HG03575 (cell line): ENCODE measurements around the gene LAIR1.
"Not testable (repeated sequence)": the region's sequence is repeated elsewhere in the genome, so short reads cannot be mapped to it uniquely, and the experiment has no call there.

ENCODE experiments used
- ATAC-seq: cut with Tn5 transposase; IDR thresholded peaks from one replicate; pipeline ENCODE4 v1.9.1; 2021; ENCODE audit not compliant: unreplicated experiment, insufficient number of reproducible peaks, low FRiP score; ENCODE audit errors: extremely low read depth

LAIR1 gene

DNA sequence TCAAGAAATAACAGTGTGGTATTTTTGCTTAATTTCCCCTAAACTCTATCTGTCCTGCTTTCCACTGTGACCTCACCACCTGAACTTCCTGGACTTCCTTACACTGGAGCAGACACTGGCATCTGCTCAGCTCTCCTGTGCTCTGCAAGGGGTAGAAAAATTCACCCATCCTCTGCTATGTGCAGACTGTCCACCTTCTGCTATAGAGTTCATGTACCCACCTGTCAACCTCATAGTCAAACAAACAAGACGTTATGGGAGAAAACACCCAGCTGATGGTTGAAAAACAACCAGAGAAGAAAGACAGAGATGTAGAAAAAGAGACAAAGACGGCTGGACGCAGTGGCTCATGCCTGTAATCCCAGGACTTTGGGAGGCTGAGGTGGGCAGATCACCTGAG is 12.2 kb downstream of the LAIR1 start:
- no peak for ATAC-seq

DNA sequence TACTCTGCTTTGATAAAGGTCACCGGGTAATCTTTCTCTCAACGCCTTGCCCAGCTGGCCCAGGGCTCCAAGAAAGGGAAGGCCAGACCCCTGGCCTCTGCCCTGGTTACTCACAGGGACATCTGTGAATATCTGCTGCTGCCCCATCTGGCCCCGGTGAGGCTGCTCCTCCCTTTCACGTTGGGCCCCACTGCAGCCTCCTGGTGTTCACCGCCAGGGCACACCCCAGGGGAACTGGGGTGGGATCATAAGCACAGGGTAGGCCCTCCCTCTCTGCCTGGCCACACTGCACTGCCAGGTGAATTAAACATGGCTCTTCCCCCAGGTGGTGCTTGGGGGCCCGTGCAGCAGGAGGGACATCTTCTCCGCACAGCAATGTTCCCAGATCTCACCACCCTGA is 12.7 kb downstream of the LAIR1 start:
- ATAC-seq: no peak

- no peak for ATAC-seq
Observed at GRCh38 chr19:54351474-54351873, 13.3 kb downstream of the LAIR1 start.

- no peak for ATAC-seq
Observed at GRCh38 chr19:54345938-54346386, 18.8 kb downstream of the LAIR1 start.

- no peak for ATAC-seq
Observed at GRCh38 chr19:54343868-54344267, 20.9 kb downstream of the LAIR1 start.

- ATAC-seq: no peak
Observed at GRCh38 chr19:54341295-54341694, 23.4 kb downstream of the LAIR1 start.

DNA sequence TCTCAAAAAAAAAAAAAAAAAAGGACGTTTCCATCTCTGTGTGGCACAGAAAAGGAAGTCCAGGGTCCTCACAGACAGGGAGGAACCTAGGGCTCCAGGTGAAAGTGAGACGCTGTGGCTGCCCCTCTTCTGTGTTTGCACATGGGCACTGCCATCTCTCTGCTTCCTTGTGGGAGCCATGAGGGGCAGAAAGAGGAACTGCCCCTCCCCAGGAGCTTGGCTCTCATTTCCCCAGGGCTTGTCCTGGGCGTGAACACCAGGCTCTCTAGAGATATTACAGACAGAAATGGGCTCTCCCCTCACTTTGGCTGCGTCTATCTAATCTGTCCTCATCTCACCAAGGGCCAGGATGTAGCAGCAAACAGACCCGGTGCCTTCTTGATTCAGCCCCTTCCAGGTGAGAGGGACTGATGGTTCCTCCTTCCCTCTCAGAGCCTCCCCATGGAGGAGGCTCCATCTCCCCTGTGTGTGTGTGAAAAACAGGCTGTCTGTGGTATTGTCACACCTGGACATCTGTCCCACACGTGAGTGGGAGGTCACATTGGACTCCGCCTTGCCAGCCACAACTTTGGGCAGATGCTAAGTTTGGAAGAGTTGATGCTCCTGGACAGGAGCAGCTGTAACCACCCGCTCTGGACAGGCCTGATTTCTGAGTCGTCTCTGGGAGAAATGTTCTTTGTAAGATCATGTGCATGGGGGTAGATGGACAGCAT is 24.9 kb downstream of the LAIR1 start:
- no peak for ATAC-seq

- ATAC-seq: no peak
Observed at GRCh38 chr19:54338521-54338920, 26.2 kb downstream of the LAIR1 start.

GRCh38 chr19:54337858-54338230 is 26.9 kb downstream of the LAIR1 start:
- ATAC-seq: no peak

DNA sequence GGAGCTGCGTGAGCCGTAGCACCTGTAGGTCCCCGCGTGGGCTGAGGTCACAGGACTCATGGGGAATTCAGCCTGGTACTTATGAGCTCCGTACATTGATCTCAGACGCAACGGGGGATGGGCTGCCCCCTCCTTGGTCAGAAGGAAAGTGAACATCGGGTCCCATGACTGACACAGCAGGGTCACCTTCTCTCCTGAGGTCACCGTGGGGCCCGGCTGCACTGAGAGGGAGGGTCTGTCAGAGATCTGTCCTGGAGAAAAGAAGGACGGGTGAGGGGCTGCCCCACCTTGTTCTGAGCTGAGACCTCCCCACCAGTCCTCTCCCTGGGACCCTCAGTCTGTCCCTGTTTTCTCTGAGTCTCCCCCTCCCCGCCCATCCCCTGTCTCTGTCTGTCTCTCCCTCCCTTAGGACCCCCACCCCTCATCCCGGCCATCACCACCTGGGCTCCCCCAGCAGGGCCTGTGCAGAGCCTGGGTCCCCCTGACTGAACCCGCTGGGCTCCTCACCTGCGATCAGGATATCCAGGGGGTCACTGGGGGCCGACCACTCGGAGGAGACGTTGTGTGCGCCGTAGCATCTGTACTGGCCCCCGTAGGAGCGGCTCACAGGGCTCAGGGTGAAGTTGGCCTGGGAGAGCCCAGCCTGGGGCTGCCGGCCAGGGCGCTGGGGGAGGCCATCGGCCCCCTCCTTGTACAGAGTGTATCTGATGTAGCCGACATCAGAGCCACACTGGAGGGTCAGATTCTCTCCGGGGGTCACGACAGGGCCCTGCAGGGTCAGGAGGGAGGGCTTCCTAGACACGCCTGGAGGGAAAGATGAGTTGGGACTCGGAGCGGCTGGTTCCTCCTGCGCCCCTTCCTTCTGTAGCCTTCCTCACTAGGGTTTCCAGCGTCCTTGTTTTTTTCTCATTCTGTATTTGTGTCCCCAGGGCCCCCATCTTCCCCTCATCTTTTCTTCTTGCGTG is 27.6 kb downstream of the LAIR1 start:
- ATAC-seq: no peak

- no peak for ATAC-seq
Observed at GRCh38 chr19:54335979-54336892, 28.5 kb downstream of the LAIR1 start.

DNA sequence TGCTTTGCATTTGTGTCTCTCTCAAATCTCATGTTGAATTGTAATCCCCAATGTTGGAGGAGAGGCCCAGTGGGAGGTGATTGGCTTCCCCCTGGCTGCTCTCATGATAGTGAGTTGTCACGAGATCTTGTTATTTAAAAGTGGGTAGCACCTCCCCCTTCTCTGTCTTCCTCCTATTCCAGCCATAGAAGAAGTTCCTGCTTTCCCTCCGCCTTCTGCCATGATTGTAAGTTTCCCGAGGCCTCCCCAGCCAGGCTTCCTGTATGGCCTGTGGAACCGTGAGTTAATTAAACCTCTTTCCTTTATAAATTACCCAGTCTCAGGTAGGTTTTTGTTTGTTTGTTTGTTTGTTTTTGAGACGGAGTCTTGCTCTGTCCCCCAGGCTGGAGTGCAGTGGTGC is 29.6 kb downstream of the LAIR1 start:
- no peak for ATAC-seq

DNA sequence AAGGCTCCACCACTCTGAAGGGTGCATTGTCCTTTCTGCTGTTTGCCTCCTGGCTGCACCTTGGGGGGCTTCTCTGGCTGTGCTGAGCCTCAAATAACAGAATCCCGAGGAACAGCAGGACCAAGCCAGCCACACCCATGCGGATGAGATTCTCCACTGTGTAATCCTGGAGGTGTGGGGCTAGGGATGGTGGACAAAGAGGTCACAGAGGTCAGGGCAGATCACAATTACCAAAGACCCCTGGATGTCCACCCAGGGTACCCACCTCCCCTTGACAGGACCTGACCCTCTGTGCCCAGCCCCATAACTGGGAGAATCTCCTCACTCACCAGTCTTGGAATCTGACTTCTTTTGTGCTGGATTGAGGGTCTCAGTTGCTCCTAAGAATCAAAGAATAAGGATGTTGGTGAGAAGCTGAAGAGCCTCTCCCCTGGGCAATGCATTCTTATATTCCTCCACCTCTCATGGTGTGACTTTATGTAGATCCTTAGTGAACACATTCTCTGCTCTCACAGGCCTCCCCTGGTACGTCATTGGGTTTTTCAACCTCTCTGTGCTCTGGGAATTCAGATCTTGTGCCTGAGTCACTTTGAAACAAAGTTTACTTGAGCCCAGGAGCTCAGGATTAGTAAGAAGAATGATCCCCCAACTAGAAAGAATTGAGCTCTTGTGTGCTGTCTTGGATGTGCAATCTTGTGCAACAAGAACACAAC is 31.0 kb downstream of the LAIR1 start:
- ATAC-seq: no peak

GRCh38 chr19:54332149-54332548 is 32.6 kb downstream of the LAIR1 start:
- ATAC-seq: no peak

DNA sequence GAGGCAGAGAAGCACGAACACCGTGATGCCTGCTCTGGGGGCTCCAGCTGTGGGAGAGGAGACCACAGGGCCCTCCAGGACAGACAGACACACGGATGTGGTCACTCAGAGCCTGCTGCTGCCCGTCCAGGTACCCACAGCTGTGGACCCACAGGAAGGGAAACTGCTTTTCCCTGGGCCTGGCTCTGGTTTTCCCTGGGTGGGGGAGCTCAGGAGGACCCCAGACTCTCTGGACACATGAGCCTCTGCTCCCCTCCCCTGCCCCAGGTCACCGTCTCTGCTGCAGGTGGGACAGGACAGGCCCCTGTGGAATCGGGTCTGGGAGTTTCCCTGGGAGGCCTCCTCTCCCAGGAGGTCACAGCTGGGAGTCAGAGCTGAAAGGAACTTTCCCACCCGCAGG is 33.1 kb downstream of the LAIR1 start:
- no peak for ATAC-seq

DNA sequence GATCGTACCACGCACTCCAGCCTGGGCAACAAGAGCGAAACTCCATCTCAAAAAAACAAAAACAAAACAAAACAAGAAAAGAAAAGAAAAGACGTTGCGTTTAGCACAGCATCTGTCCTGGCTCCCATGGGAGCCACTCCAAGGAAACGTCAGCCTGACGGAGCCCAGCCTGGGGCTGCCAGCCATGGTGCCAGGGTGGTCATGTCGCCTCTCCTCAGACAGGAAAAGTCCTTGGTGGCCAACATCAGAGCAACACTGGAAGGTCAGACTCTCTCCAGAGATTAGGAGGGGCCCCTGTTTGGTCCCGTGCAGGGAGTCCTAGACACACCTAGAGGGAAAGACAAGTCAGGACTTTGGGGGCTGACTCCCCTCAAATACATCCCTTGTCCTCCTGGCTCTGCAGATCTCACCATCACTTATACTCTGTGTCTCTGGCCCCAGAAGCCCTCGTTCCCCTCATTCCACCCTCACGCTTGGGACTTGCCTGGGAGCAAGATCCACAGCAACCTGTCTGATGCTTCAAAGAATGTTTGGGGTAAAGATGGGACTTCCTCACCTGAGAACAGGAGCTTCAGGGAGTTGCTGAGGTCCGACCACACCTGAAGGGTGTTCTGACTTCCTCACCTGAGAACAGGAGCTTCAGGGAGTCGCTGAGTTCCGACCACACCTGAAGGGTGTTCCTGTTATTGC is 35.1 kb downstream of the LAIR1 start:
- ATAC-seq: no peak

DNA sequence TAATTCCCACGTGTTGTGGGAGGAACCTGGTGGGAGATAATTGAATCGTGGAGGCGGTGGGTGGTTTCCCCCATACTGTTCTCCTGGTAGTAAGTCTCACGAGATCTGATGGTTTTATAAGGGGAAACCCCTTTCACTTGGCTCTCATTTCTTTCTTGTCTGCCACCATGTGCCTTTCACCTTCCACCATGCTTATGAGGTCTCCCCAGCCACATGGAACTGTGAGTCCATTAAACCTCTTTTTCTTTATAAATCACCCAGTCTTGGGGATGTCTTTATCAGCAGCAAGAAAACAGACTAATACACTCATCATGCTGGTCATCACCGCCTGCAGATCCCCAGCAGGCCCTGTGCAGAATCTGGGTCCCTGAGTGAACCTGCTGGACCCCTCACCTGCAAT is 36.0 kb downstream of the LAIR1 start:
- not testable (repeated sequence) for ATAC-seq

GRCh38 chr19:54325631-54326030 is 39.1 kb downstream of the LAIR1 start:
- no peak for ATAC-seq
